DND-41 (cell line): ENCODE data around the gene CASP7.

Experiments used
- ATAC-seq: fragments of 200-7000 bp; cut with Tn5 transposase; 3 replicates; pipeline ENCODE4 v1.9.1; 2021; ENCODE audit warnings: low read depth; ENCODE audit not compliant: insufficient read depth
- DNase-seq: peaks from one replicate; pipeline ENCODE4 v3.0.0-alpha.2; 2020
- H2AFZ ChIP-seq: 2 replicates; pipeline ENCODE4 v1.6.0; 2012; ENCODE audit warnings: low read depth, low read length
- H3K27ac ChIP-seq: 2 replicates; pipeline ENCODE4 v1.5.1; 2012; ENCODE audit warnings: low read length, inconsistent platforms
- H3K27me3 ChIP-seq: fragments of 200-600 bp; sonication (generic); 2 replicates; pipeline ENCODE4 v1.6.0; 2012; ENCODE audit warnings: low read length, mild to moderate bottlenecking, inconsistent platforms; ENCODE audit not compliant: insufficient read depth, poor library complexity
- H3K36me3 ChIP-seq: 2 replicates; pipeline ENCODE4 v1.5.1; 2012; ENCODE audit warnings: low read length, inconsistent platforms; ENCODE audit not compliant: insufficient read depth
- H3K4me1 ChIP-seq: 2 replicates; pipeline ENCODE4 v1.5.1; 2012; ENCODE audit warnings: mild to moderate bottlenecking, low read length; ENCODE audit not compliant: insufficient read depth
- H3K4me2 ChIP-seq: 2 replicates; pipeline ENCODE4 v1.6.0; 2012; ENCODE audit warnings: mild to moderate bottlenecking, moderate library complexity, low read length, inconsistent platforms; ENCODE audit not compliant: insufficient read depth
- H3K4me3 ChIP-seq, 2 experiments: fragments of 200-600 bp in 1 of 2; shearing (Covaris generic) in 1 of 2; 2 replicates each; pipeline ENCODE4 v1.5.1; 2012 to 2016; ENCODE audit warnings: inconsistent platforms in 2 of 2, low read length in 2 of 2, mild to moderate bottlenecking in 2 of 2, low read depth in 1 of 2, moderate library complexity in 1 of 2
- H3K79me2 ChIP-seq: 2 replicates; pipeline ENCODE4 v1.6.0; 2012; ENCODE audit warnings: low read length, inconsistent platforms; ENCODE audit not compliant: insufficient read depth
- H3K9ac ChIP-seq: 2 replicates; pipeline ENCODE4 v1.6.0; 2012; ENCODE audit warnings: low read depth, mild to moderate bottlenecking, inconsistent platforms, low read length, moderate library complexity
- H3K9me3 ChIP-seq: 2 replicates; pipeline ENCODE4 v1.5.1; 2012; ENCODE audit warnings: low read length, moderate library complexity, mild to moderate bottlenecking, inconsistent platforms; ENCODE audit not compliant: insufficient read depth, severe bottlenecking
- H4K20me1 ChIP-seq: 2 replicates; pipeline ENCODE4 v1.6.0; 2012; ENCODE audit warnings: low read length; ENCODE audit not compliant: insufficient read depth
- EZH2 ChIP-seq: IDR thresholded peaks from 3 replicates; pipeline ENCODE4 v1.6.1; 2012; ENCODE audit warnings: borderline replicate concordance, low read depth, mild to moderate bottlenecking, moderate library complexity, low read length, inconsistent platforms; ENCODE audit not compliant: severe bottlenecking
- TF ChIP-seq, protein P1 (sequence below): IDR thresholded peaks from 2 replicates; pipeline ENCODE4 v1.5.1; 2012; ENCODE audit warnings: borderline replicate concordance, low read length, moderate library complexity, mild to moderate bottlenecking; ENCODE audit not compliant: poor library complexity, severe bottlenecking; ENCODE audit errors: extremely low read depth

The CASP7 gene

DNA sequence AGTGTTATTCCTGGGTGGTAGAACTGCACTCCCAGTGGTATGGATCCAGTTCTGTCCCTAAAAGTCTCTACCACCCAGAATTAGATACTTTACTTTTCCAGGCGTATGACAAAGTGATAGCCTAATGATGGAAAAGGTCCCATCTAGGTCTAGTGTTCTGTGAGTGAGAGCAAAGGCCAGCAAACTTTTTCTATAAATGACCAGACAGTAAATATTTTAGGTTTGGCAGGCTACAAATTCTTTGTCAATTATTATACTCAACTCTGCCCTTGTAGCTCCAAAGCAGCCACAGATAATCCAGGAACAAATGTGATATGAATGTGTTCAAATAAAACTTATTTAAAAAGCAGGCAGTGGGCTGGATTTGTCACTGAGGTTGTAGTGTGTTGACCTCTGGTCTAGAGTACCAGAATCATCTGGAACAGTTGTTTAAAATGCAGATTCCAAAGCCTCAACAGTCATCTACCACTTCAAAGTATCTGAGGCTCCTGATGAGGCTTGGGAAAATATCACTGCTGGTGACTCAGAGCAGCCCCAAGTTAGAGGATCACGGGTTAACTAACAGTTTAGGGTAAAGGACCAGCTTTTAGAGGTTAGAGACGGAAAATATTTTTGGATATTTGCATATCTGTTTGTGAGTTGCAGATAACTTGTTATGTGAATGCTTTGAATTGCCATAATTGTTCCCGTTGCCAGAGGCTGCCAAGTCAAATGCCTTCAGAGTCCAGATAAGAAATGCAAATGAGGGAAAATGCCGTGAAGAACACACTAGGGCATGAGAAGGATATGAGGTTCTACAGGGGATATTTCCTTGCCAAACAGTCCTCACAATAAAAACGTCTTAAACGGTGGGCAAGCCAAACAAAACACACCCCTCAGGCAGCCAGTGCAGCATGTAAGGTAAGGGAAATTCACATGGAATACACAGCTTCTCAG is 35.3 kb upstream of the CASP7 start:
- Histone ChIP-seq H3K4me3 (no peak overlapping the region), H3K36me3 (no peaks in the 10 kb centered on the region), H4K20me1 (no peaks in the 10 kb centered on the region), H3K27me3 (peaks cover 23% of the 10 kb centered on the region), H3K9ac (no peak overlapping the region), H2AFZ (no peak overlapping the region), H3K27ac (no peak overlapping the region), H3K4me2 (no peak overlapping the region), H3K4me1 (no peaks in the 10 kb centered on the region), H3K79me2 (no peaks in the 10 kb centered on the region), H3K9me3 (no peaks in the 10 kb centered on the region)
- DNase-seq (no peak), ATAC-seq (no peak)
- TF ChIP-seq, protein P1, sequence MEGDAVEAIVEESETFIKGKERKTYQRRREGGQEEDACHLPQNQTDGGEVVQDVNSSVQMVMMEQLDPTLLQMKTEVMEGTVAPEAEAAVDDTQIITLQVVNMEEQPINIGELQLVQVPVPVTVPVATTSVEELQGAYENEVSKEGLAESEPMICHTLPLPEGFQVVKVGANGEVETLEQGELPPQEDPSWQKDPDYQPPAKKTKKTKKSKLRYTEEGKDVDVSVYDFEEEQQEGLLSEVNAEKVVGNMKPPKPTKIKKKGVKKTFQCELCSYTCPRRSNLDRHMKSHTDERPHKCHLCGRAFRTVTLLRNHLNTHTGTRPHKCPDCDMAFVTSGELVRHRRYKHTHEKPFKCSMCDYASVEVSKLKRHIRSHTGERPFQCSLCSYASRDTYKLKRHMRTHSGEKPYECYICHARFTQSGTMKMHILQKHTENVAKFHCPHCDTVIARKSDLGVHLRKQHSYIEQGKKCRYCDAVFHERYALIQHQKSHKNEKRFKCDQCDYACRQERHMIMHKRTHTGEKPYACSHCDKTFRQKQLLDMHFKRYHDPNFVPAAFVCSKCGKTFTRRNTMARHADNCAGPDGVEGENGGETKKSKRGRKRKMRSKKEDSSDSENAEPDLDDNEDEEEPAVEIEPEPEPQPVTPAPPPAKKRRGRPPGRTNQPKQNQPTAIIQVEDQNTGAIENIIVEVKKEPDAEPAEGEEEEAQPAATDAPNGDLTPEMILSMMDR: no peak
- TF ChIP-seq EZH2: no peak

DNA sequence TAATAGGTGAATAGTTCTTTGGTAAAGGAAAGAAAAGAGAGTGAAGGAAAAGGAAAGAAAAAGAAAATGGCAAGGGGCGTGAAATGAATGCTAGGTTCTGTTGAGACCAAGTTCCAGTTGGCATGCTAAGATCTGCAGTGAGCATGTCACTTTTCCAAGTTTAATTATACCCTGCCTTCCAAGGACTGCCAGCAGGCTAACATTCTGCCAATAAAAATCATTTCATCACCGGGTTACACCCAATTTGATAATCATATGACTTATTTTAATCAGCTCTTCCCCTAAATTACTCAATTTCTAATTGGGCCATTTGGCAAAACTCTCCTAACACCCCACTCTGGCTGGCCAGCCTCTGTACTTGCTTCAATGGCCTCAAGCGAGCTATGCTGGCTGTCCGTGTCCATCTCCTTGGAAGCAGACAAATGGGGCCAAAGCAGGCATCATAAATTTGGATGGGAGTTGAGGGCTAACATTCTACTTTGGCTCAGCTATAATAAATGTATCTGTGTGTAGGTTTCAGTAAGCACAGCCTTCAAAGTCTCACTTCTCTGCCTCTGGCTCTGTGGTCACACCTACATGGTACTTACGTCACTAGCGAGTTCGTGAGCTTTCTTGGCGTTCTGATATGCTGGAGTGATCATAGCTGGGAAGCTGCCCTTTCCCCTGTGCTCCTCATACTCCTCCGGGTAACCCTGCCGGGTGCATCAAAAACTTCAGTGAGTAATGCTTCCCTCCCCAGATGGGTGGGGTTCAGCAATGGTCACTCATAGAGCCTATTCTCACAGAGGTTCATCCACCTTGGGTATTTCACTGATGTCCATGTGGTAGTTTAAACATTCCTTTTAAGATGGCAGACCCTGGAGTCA is 33.1 kb upstream of the CASP7 start:
- ATAC-seq (no peak), DNase-seq (no peak)
- Histone ChIP-seq H3K4me3 (no peak overlapping the region), H3K9ac (no peak overlapping the region), H2AFZ (no peak overlapping the region), H3K9me3 (no peaks in the 10 kb centered on the region), H3K36me3 (no peaks in the 10 kb centered on the region), H3K27ac (no peak overlapping the region), H3K27me3 (peaks cover 14% of the 10 kb centered on the region), H3K79me2 (no peaks in the 10 kb centered on the region), H3K4me1 (no peaks in the 10 kb centered on the region), H4K20me1 (no peaks in the 10 kb centered on the region), H3K4me2 (no peak overlapping the region)
- TF ChIP-seq, protein P1: no peak
- no peak for TF ChIP-seq EZH2

DNA sequence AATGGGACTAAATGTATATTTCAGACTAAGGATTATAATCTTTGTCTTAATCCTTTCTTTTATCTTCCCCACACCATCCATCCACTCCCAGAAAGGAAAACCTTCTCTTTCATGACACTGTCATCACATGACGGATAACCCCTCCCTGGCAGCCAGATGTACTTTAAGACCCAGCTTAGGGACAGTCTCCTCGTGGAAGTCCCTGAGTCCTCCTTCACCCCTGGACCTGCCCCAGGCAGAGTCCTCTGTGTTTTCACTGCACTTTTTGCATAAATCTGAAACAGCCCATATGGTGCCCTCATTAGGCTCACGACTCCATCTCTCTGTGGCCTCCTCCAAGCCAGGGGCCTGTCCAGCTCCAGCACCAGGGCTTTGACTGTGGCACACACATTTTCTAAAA is 31.9 kb upstream of the CASP7 start:
- ATAC-seq: no peak
- no peak overlapping the region for H3K9ac ChIP-seq
- TF ChIP-seq, protein P1: no peak
- no peak for TF ChIP-seq EZH2

More for the DNA sequence above, 31.9 kb upstream of the CASP7 start:
- DNase-seq: no peak
- Histone ChIP-seq H3K4me1 (no peaks in the 10 kb centered on the region), H3K79me2 (no peaks in the 10 kb centered on the region), H3K36me3 (no peaks in the 10 kb centered on the region), H3K4me3 (no peak overlapping the region), H2AFZ (no peak overlapping the region), H3K4me2 (no peak overlapping the region), H4K20me1 (no peaks in the 10 kb centered on the region), H3K9me3 (no peaks in the 10 kb centered on the region), H3K27me3 (peaks cover 9% of the 10 kb centered on the region), H3K27ac (no peak overlapping the region)
